ENCODE data around the gene IKZF2. TPM values are rescaled to one million over a fixed set of nuclear protein-coding genes. Genes with fewer than 3 reads are reported as not detected.

Gene IKZF2
- total RNA-seq, 2 donors from 2014 or later, result 6.0 to 6.5 TPM

DNA sequence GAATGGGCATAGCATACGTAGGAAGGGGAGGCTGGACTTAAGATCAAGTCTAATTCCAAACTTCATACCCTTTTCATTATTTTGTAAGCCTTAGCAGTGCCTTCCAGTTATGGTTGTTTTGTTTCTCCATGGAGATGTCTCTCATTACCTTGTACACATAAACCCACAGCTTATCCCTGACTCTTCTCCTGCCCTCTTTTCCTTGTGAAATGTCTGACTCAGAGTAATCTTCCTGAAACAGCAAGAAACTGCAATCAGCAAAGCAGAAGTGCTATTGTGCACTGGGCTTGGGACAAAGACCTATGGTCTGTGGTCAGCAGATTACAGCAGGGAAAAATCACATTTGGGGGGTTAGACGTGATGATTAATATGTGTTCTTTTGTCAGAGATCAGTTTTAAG, 176.7 kb downstream of the IKZF2 start:
- TF ChIP-seq, protein P1, sequence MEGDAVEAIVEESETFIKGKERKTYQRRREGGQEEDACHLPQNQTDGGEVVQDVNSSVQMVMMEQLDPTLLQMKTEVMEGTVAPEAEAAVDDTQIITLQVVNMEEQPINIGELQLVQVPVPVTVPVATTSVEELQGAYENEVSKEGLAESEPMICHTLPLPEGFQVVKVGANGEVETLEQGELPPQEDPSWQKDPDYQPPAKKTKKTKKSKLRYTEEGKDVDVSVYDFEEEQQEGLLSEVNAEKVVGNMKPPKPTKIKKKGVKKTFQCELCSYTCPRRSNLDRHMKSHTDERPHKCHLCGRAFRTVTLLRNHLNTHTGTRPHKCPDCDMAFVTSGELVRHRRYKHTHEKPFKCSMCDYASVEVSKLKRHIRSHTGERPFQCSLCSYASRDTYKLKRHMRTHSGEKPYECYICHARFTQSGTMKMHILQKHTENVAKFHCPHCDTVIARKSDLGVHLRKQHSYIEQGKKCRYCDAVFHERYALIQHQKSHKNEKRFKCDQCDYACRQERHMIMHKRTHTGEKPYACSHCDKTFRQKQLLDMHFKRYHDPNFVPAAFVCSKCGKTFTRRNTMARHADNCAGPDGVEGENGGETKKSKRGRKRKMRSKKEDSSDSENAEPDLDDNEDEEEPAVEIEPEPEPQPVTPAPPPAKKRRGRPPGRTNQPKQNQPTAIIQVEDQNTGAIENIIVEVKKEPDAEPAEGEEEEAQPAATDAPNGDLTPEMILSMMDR (IDR thresholded peaks at IDR 0.05), result no peak
- no peak for DNase-seq (ENCODE audit: low spot score)
- no peaks in the 10 kb centered on the region for H3K9me3 ChIP-seq
- H3K36me3 ChIP-seq, result no peaks in the 10 kb centered on the region
- no peaks in the 10 kb centered on the region for H3K27me3 ChIP-seq
- H3K27ac ChIP-seq, result peak overlapping the region; percentile 39 to 82
- H3K4me3 ChIP-seq, result no peak overlapping the region
- peaks cover 0 to 12% of the 10 kb centered on the region in 2 donors for H3K4me1 ChIP-seq

DNA sequence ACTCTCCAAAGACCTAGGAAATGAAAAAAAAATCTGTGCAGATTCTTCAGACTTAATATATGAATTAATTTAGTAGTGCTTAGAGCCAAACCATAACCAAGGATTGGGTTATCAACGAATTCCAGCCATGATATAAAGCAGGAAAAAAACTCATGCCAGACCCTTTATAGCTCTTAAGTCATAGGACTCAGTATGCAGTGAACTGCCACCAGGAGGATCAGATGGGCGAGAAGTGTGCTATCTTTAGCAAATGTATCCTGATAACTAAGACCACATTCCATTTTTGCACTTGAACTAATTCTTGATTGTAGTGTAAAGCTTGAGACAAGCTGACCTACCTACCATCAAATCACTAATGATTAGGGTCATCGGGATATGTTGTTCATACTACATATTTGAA, 178.1 kb downstream of the IKZF2 start:
- Histone ChIP-seq H3K27me3 (no peaks in the 10 kb centered on the region), H3K9me3 (no peaks in the 10 kb centered on the region), H3K4me1 (peaks cover 0 to 12% of the 10 kb centered on the region in 2 donors), H3K4me3 (no peak overlapping the region), H3K27ac (peak overlapping the region in 1 of 2 donors; percentile 82), H3K36me3 (no peaks in the 10 kb centered on the region)
- no peak for DNase-seq (ENCODE audit: low spot score)
- TF ChIP-seq, protein P1 (IDR thresholded peaks at IDR 0.05), result no peak

DNA sequence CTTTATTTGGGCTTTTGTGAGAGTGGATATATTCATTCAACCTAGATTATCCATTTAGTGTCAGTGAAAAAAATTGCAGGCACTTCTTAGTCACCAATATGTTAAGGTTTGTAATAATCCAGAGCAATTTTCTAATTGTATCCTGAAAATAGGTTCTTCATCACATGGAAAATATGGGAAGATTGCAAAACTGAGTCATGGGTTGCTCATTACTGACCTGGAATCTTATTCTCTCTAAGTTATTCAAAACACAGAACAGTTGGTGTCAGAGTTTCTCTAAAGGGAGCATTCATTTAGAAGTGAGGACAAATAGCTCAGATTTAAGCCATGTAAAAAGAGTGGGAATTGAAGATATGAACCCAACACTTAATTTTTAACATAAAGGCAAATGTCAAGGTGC, 181.3 kb downstream of the IKZF2 start:
- TF ChIP-seq, protein P1 (IDR thresholded peaks at IDR 0.05), result no peak
- DNase-seq (ENCODE audit: low spot score), result no peak
- Histone ChIP-seq H3K4me1 (peaks cover 0 to 11% of the 10 kb centered on the region in 2 donors), H3K9me3 (no peaks in the 10 kb centered on the region), H3K36me3 (no peaks in the 10 kb centered on the region), H3K4me3 (no peak overlapping the region), H3K27ac (no peak overlapping the region), H3K27me3 (no peaks in the 10 kb centered on the region)

DNA sequence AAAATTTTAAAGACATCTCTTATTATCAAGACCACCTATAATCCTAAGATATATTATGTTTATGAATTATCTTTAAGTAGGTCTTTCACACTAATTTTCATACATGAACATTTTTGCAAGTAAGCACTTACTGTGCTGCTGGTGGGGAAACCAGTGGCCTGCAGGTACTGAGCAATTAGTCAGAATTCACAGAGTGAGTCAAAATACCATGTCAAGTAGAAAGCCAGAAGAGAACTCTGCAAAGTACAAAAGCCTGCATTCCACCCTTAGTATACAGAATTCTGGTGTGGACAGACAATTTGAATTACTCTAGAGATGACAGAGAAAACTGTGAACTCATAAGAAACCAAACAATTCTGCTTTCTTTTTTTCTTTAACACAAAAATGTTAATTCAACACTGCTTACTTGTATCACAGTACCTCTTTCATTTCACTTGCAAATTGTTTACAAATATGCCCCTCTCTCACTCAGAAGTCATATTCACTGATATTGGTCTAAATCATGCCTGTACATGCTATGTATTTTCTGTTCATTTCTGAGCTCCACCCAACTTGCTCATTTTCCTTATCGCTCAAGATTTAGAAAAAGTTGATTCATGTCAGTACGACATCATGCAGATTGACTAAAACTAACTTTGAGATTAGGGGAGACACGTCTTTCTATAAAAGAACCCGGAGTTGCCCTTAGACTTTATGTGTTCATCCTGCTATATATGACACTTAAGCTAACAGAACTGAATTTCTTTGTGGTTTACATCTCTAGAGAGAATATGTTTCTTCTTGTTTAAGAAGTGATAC, 182.9 kb downstream of the IKZF2 start:
- no peak overlapping the region for H3K4me3 ChIP-seq
- H3K27ac ChIP-seq, result no peak overlapping the region
- no peaks in the 10 kb centered on the region for H3K27me3 ChIP-seq
- H3K9me3 ChIP-seq, result no peaks in the 10 kb centered on the region
- TF ChIP-seq, protein P1 (IDR thresholded peaks at IDR 0.05), result no peak
- DNase-seq (ENCODE audit: low spot score), result no peak
- H3K4me1 ChIP-seq, result no peaks in the 10 kb centered on the region
- H3K36me3 ChIP-seq, result no peaks in the 10 kb centered on the region

DNA sequence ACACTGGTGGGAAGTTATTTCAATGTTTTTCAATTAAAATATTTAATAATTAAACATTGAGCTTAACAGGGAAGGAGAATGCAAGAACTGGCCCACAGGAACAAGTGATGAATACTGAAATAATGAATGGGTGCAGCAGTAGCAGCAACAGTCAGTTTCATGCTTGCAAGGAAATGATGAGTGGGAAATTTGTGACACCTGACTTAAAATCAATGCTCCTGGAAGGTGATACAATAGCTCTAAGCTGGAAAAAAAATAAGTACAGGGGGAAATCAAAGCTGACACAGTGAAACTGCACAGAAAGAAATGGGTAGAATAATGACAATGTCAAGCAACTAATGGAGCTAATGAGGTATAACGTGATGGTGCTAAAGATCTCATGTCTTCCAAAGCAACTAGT, 184.5 kb downstream of the IKZF2 start:
- no peak overlapping the region for H3K4me3 ChIP-seq
- H3K36me3 ChIP-seq, result no peaks in the 10 kb centered on the region
- no peak overlapping the region for H3K27ac ChIP-seq
- H3K4me1 ChIP-seq, result no peaks in the 10 kb centered on the region
- no peaks in the 10 kb centered on the region for H3K27me3 ChIP-seq
- DNase-seq (ENCODE audit: low spot score), result no peak
- TF ChIP-seq, protein P1 (IDR thresholded peaks at IDR 0.05), result no peak
- no peaks in the 10 kb centered on the region for H3K9me3 ChIP-seq

DNA sequence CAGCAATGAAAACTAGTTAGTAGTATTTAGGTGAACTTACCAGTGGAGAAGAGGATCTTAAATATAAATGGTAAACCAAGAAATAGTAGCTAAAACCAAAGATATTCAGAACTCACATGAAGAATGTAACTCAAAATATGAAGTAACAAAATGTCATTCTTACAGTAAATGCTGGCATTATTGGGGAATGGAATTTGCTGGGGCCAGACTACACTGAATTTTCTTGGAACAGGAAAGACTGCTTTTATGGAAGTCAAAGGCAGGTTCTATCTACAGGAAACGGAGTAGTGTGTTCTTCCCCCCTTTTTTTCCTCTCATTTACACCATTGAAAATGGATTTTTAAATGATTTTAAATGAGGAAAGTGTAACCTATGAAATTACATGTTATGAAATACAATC, 188.7 kb downstream of the IKZF2 start:
- Histone ChIP-seq H3K36me3 (no peaks in the 10 kb centered on the region), H3K9me3 (no peaks in the 10 kb centered on the region), H3K4me3 (no peak overlapping the region), H3K27ac (no peak overlapping the region), H3K27me3 (no peaks in the 10 kb centered on the region), H3K4me1 (peaks cover 0 to 16% of the 10 kb centered on the region in 2 donors)
- DNase-seq (ENCODE audit: low spot score), result no peak
- TF ChIP-seq, protein P1 (IDR thresholded peaks at IDR 0.05), result no peak

Measured in right atrium auricular region (tissue), 2 donors.